ENCODE results near the gene ZNF813. TPM values are rescaled to one million over a fixed set of nuclear protein-coding genes. Genes with fewer than 3 reads are reported as not detected.

Gene ZNF813
- total RNA-seq, 4 donors from 2014 or later, result 2.4 to 3.4 (median 2.7) TPM

GRCh38 chr19:53531457-53531856, 63.9 kb downstream of the ZNF813 start:
- H3K4me1 ChIP-seq, result no peaks in the 10 kb centered on the region
- no peak overlapping the region for H3K27ac ChIP-seq
- no peaks in the 10 kb centered on the region for H3K36me3 ChIP-seq
- ATAC-seq, result no peak
- no peak for TF ChIP-seq POLR2A (IDR thresholded peaks at IDR 0.05)
- no peak for TF ChIP-seq POLR2AphosphoS5 (IDR thresholded peaks at IDR 0.05)
- TF ChIP-seq EP300 (IDR thresholded peaks at IDR 0.05), result no peak
- TF ChIP-seq CTCF (IDR thresholded peaks at IDR 0.05), result no peak
- H3K9me3 ChIP-seq, result no peaks in the 10 kb centered on the region
- no peaks in the 10 kb centered on the region for H3K27me3 ChIP-seq
- 81% methylated on average over 4 of the region's 4 CpGs for WGBS, 2 donors (ENCODE audit: low coverage in 1 of 2)
- no peak overlapping the region for H3K4me3 ChIP-seq

GRCh38 chr19:53532362-53532761, 64.8 kb downstream of the ZNF813 start:
- H3K4me1 ChIP-seq, result no peaks in the 10 kb centered on the region
- 80 to 100% methylated on average over 1 of the region's 1 CpG for WGBS, 2 donors (ENCODE audit: low coverage in 1 of 2)
- TF ChIP-seq EP300 (IDR thresholded peaks at IDR 0.05), result no peak
- no peak for TF ChIP-seq POLR2AphosphoS5 (IDR thresholded peaks at IDR 0.05)
- no peak for TF ChIP-seq CTCF (IDR thresholded peaks at IDR 0.05)
- TF ChIP-seq POLR2A (IDR thresholded peaks at IDR 0.05), result no peak
- no peak for ATAC-seq
- no peak overlapping the region for H3K27ac ChIP-seq
- H3K27me3 ChIP-seq, result no peaks in the 10 kb centered on the region
- no peaks in the 10 kb centered on the region for H3K36me3 ChIP-seq
- H3K4me3 ChIP-seq, result no peak overlapping the region
- no peaks in the 10 kb centered on the region for H3K9me3 ChIP-seq

GRCh38 chr19:53536225-53536548, 68.7 kb downstream of the ZNF813 start:
- H3K36me3 ChIP-seq, result peaks cover 0 to under 1% of the 10 kb centered on the region in 2 donors
- TF ChIP-seq POLR2AphosphoS5 (IDR thresholded peaks at IDR 0.05) (no peak), POLR2A (IDR thresholded peaks at IDR 0.05) (no peak), EP300 (IDR thresholded peaks at IDR 0.05) (no peak), CTCF (IDR thresholded peaks at IDR 0.05) (no peak)
- no peaks in the 10 kb centered on the region for H3K9me3 ChIP-seq
- no peaks in the 10 kb centered on the region for H3K27me3 ChIP-seq
- no peak overlapping the region for H3K4me3 ChIP-seq
- no peak overlapping the region for H3K27ac ChIP-seq
- peaks cover 0 to 10% (median 0%) of the 10 kb centered on the region in 3 donors for H3K4me1 ChIP-seq
- ATAC-seq, result no peak

- 60 to 90% methylated on average over 2 to 3 of the region's 11 CpGs for WGBS, 2 donors (ENCODE audit: low coverage in 1 of 2)
- Histone ChIP-seq H3K27me3 (no peaks in the 10 kb centered on the region), H3K4me1 (peaks cover 0 to 10% (median 0%) of the 10 kb centered on the region in 3 donors), H3K36me3 (peaks cover 0 to 9% of the 10 kb centered on the region in 2 donors), H3K4me3 (peak overlapping the region; percentile 30 to 75), H3K27ac (peak overlapping the region in 3 of 4 donors; percentile 89 to 93 (median 92)), H3K9me3 (no peaks in the 10 kb centered on the region)
- TF ChIP-seq CTCF (IDR thresholded peaks at IDR 0.05), result no peak
- TF ChIP-seq EP300 (IDR thresholded peaks at IDR 0.05), result no peak
- TF ChIP-seq POLR2A (IDR thresholded peaks at IDR 0.05), result no peak
- no peak for TF ChIP-seq POLR2AphosphoS5 (IDR thresholded peaks at IDR 0.05)
- ATAC-seq, result peak; percentile 2
Measured at GRCh38 chr19:53537121-53537520, 69.6 kb downstream of the ZNF813 start.

GRCh38 chr19:53537521-53538377, 70.2 kb downstream of the ZNF813 start, which contains the start of gene ZNF331:
TSS of gene ZNF331 (plus strand) at chr19:53538145. CDS start at chr19:53569377, 31,232 bp downstream.
- no peaks in the 10 kb centered on the region for H3K9me3 ChIP-seq
- no CpG with 5 or more reads among the region's 81 CpGs for whole genome bisulfite sequencing, 2 donors (ENCODE audit: low coverage in 1 of 2)
- H3K36me3 ChIP-seq, result peaks cover 0 to 9% of the 10 kb centered on the region in 2 donors
- H3K4me1 ChIP-seq, result peaks cover 0 to 10% (median 0%) of the 10 kb centered on the region in 3 donors
- TF ChIP-seq CTCF (IDR thresholded peaks at IDR 0.05) (peak in 3 of 4 experiments; percentile 30 to 72 (median 64)), EP300 (IDR thresholded peaks at IDR 0.05) (no peak), POLR2AphosphoS5 (IDR thresholded peaks at IDR 0.05) (peak; percentile 76), POLR2A (IDR thresholded peaks at IDR 0.05) (peak; percentile 55 to 57)
- peak within 1 kb of the TSS; percentile 10 to 93 (median 90) for H3K27ac ChIP-seq
- H3K27me3 ChIP-seq, result no peaks in the 10 kb centered on the region
- ATAC-seq, result peak; percentile 90
- H3K4me3 ChIP-seq, result peak within 1 kb of the TSS; percentile 30 to 75
